Fibroblast of skin of scalp (primary cell): ENCODE measurements around the gene OVOL2. TPM values are rescaled to one million over a fixed set of nuclear protein-coding genes. Genes with fewer than 3 reads are reported as not detected.
"Not testable (repeated sequence)": the region's sequence is repeated elsewhere in the genome, so short reads cannot be mapped to it uniquely, and the experiment has no call there.

Experiments
- DNase-seq: peaks from one replicate; pipeline ENCODE4 v3.0.0-alpha.2; 2013
- polyA plus RNA-seq, 2 experiments: library from polyadenylated mRNA; unstranded; fragments of 120-200 nt; gene quantifications; one replicate each; pipeline ENCODE4 v1.2.1, GENCODE V29; 2013; ENCODE audit not compliant: insufficient read length in 2 of 2

OVOL2 gene
- not detected for polyA plus RNA-seq (2013, experiment 1 of 2; ENCODE audit: insufficient read length)
- polyA plus RNA-seq (2013, experiment 2 of 2; ENCODE audit: insufficient read length): not detected

DNA sequence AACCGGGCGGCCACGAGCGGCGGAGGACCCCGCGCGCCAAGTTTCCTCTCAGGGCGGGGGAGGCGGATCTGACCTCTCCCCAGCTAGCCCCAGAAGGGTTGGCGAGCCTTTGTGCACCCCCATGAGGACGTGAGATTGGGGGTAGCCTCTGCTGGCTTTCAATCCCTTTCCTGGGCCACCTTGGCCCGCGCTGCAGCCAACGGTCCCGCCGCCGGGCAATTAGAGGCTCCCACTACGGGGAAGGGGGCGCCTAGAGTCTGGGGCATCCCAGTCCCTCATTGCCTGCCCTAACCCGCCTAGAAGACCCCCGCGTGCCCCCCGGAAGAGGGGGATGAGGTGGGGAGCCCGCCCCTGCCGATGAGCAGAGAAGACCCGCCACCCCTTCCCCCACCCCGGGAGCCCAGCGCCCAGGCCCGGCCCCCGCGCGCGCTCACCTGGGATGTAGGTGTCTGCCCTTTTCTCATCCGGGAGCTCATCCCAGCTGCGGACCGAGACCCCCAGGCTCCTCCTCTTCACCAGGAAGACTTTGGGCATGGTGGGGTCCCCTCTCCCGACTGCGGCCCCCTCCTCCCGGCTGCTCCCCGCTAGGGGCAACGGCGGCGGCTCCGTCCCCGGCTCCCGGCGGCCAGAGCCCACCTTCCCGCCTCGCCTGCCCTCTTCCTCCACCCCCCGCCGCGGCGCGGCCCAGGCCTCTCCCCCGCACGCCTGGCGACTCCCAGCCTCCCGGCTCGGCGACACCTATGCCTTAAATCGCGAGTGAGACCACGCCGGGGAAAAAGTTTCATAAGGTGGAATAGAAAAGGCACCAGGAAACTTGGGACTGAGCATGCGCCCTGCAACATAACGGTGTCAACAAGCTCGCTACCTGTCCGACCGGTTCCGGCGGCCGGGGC lies at the start of gene OVOL2:
OVOL2 (minus strand) TSS at position 816 of the 893 bp plus-strand sequence; CDS start at position 534, 282 bp downstream.
- no peak for DNase-seq

DNA sequence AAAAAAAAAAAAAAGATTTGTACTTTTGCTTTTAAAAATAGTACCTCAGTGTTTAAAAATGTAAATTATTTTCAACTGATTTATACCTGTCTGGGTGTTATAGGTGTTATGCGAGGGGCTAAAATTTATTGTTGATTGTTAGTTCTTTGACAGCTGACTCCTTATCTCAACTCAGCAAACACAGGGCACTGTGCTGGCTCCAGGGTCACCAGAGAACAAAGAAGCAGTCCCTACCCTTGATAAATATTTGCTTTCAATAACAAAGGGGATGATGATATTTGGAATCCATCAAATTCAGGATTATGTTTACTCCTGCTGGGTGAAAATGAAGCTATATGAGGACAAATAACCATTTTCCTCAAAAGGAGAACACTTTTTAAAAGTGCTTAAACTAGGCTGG lies 45.8 kb upstream of the OVOL2 start:
- DNase-seq: no peak

- DNase-seq: no peak
Measured at GRCh38 chr20:18101125-18101810, 43.6 kb upstream of the OVOL2 start.

DNA sequence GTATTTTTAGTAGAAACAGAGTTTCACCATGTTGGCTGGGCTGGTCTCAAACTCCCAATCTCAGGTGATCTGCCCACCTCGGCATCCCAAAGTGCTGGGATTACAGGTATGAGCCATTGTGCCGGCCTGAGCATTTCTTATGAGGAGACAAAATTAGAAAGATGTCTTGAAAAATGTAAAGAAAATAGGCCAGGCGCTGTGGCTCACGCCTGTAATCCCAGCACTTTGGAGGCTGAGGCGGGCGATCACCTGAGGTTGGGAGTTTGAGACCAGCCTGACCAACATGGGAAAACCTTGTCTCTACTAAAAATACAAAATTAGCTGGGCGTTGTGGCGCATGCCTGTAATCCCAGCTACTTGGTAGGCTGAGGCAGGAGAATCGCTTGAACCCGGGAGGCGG lies 42.9 kb upstream of the OVOL2 start:
- not testable (repeated sequence) for DNase-seq

DNA sequence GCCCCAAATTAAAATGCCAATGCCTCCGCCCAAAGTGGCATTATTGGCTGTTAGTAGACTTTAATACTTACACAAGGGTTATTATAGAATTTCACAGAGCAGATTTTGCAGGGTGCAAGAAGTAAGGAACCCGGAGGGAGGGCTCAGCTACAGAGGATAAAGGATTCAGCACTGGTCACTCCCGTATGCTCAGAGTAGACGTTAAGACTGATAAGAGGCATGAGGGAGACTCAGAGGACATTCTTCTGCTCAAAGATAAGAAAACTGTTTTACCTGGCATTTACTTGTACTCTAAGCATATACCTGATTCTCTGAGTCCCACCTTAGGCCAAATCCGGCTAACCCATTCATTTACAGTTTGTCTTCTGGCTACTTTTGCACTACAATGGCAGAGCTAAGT lies 36.5 kb upstream of the OVOL2 start:
- no peak for DNase-seq

- no peak for DNase-seq
Measured at GRCh38 chr20:18093388-18093787, 35.7 kb upstream of the OVOL2 start.

DNA sequence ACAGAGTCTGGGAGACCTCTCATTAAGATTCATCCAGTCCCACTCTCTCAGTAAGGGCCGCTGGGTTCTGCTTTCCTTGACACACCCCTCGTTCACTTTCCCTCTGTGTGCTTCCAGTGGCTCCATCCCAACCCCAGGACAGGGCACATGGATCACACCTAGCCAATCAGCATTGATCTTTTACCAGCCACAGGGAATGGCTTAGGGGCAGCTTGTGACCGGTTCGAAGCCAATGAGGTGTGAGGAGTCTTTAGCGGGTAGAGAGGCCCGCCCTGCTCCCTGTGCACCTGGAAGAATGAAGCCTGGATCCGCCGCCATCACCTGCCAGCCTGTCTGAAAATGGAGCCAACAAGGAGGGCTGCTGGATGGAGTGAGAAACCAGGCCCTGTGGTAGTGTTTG lies 35.2 kb upstream of the OVOL2 start:
- no peak for DNase-seq

DNA sequence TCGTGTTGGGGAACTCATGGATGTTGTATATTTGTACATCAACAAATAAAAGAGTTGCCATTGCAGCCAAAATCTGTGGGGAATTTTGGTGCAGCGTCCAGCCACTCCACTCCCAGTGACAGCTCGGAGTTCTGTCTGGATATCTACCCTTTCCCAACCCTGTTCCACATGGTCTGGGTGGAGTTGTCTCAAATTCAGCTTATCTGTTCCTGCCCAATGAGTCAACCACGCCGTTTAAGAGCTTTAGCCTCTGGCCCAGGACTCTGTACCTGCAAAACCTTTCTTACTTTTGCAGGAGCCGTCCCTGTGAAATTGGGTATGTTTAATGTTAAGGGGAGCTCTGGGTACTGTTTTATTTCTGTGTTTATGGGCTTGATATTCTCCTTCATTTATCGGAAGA lies 33.9 kb upstream of the OVOL2 start:
- no peak for DNase-seq

DNA sequence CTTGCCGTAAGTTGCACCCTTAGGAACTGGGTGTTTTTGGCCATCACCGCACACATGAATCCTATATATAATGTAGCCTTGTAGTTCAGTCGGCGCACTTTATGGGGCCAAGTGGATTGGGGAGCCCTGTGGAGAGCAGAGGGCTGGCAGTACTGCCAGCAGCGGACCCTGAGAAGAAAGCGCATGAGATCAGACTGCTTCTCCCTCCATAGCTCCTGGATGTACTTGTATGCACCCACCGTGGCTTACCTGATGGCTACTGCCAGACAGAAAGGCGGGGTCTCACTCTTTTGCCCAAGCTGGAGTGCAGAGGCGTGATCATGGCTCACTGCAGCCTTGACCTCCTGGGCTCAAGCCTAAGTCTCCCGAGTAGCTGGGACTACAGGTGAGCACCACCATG lies 32.8 kb upstream of the OVOL2 start:
- DNase-seq: no peak

DNA sequence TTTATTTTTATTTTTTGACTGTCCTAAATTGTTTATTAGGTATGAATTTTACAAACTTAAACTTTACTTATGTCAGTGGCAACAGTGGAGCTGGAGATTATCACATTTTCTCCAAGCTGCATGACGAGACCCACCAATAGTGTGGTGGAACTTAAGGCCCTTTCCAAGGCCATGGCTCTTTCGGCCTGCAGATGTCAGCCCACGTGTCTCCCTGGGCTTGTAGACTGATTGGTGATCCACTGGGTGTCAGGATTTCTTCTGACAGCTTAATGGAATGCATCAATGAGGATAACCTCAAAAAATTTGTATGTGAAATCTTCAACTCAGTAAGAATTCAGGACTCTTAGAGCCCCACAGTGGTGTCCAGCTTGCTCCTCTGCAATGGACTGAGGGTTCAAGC lies 32.3 kb upstream of the OVOL2 start:
- no peak for DNase-seq

GRCh38 chr20:18088841-18089240 lies 31.1 kb upstream of the OVOL2 start:
- not testable (repeated sequence) for DNase-seq

DNA sequence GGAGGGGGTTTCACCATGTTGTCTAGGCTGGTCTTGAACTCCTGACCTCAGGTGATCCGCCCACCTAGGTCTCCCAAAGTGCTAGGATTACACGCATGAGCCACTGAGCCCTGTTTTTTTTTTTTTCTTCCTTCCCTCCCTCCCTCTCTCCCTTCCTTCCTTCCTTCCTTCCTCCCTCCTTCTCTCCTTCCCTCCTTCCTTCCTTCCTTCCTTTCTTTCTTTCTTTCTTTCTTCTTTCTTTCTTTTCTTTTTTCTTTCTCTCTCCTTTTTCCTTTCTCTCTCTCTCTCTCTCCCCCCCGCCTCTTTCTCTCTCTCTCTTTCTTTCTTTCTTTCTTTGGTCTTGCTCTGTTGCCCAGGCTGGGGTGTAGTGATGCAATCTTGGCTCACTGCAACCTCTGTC lies 30.6 kb upstream of the OVOL2 start:
- DNase-seq: not testable (repeated sequence)

DNA sequence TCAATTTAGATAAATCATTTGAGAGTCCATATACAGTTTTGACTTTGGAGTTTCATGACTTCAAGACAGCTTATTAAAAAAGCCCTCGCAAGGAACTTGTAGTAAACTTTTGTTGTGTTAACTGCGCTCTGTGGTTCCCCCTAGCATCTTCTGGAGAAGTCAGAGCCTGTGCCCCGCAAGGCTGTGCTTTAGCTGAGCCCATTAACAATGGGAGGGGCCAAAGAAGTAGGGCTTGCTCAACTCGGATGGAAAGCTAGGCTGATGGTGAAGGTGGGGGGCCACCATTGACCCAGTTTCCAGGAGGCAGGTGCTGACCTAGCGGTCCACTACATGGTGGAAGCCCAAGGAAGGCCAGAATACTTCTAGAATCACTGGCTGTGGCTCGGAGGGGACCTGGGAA lies 29.3 kb upstream of the OVOL2 start:
- no peak for DNase-seq

- DNase-seq: not testable (repeated sequence)
Measured at GRCh38 chr20:18080836-18081235, 23.1 kb upstream of the OVOL2 start.

GRCh38 chr20:18079756-18080353 lies 22.1 kb upstream of the OVOL2 start:
- DNase-seq: no peak

- DNase-seq: no peak
Measured at GRCh38 chr20:18077157-18077556, 19.4 kb upstream of the OVOL2 start.

DNA sequence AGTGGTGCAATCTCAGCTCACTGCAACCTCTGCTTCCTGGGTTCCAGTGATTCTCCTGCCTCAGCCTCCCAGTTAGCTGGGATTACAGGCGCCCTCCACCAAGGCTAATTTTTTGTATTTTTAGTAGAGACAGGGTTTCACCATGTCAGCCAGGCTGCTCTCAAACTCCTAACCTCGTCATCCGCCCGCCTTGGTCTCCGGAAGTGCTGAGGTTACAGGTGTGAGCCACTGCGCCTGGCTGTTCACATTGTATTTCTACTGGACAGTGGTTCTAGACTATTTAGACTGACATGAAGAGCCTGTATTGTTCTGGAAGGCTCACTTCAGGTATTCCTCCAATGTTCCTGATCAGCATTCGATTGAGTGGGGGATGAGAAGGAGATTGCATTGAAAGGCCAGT lies 14.8 kb upstream of the OVOL2 start:
- DNase-seq: no peak

DNA sequence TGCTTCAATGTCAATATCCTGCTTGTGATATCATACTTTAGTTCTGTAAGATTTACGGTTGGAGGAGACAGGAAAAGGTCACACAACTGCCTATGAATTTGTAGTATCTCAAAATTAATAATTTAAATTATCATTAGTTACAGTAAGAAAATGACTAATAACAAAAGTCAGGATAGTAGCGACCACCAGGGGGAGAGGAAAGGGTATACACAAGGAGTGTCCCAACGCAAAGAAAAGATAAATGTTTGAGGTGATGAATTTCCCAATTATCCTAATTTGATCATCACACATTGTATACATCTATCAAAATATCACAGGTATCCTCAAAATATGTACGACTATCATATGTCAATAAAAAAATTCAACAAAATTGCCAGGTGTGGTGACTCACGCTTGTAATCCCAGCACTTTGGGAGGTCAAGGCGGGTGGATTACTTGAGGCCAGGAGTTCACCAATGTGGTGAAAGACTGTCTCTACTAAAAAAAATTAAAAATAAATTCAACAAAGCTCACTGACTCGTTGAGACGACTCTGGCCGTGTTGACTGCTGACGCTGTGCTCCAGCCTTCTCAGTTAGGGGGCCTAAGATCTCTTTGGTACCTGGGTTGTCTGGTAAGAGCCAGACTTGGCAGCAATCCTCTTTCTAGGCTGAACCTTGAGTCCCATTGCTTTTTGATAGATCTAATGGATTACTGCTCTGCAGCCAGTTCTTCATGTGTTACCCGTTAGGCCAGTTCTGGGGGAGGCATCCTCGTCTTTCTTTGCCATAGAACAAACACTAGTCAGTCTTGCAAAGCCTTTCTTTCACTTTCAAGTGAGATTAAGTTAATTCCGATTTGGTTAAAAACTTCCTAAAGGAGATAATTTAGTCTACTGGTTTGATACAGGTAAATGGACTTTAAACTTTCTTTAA lies 9.0 kb upstream of the OVOL2 start:
- DNase-seq: no peak

DNA sequence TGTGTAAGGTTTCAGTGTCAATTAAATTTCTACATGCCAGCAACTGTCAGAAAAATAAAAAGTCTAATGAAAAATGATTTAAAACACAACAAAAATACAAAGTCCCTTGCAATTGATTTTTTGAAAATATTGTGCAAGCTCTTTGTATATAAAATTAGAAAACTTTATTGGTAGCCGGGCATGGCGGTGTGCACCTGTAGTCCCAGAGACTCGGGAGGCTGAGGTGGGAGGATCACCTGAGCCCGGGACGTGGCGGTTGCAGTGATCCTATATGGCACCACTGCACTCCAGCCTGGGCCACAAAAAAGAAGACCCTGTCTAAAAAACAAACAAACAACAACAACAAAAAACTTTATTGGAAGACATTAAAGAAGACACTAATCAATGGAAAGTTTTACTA lies 6.0 kb upstream of the OVOL2 start:
- DNase-seq: no peak

- DNase-seq: no peak
Measured at GRCh38 chr20:18059603-18060002, 1.9 kb upstream of the OVOL2 start.

DNA sequence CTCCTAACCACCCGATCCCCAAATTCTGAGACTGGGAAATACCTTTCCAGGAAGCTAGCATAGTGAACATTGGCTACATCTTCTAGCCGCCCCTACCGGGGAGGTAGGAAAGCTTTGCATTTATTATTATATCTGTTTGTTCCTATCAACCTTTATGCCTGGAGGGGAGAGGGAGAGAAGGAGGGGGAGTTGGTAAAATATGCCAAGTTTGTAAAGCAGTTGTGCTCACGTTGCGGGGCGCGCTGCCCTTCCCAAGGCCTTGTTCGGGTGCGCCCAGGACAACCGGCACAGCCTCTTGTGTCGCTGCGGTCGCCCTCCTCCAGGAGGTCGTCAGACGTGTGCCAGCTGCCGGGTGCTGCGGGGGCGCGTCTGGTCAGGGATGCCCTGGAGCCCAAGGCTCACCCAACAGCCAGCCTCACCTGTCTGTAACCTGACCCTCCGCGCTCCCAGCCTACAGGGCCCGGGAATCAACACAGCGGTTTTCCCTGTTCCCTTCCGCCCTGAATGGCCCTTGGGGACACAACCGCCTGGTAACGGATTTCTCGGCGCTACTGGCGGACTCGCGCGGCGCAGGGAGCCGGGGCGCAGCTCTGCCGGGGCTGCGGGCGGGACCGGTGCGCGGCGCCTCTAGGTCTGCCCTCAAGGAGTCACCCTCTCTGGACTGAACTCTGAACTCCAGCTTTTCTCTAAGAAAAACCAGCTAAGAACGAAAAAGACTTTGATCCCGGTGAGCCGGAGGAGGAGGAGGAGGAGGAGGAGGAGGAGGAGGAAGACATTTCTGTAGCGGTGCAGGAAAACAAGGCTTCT lies 1.1 kb upstream of the OVOL2 start:
- no peak for DNase-seq

- DNase-seq: no peak
Measured at GRCh38 chr20:18057994-18058349, 256 bp upstream of the OVOL2 start.
